HG03565 (cell line): ENCODE results near the gene CNTRL.
"Not testable (repeated sequence)": the region's sequence is repeated elsewhere in the genome, so short reads cannot be mapped to it uniquely, and the experiment has no call there.

ENCODE experiments used
- ATAC-seq: cut with Tn5 transposase; IDR thresholded peaks from one replicate; pipeline ENCODE4 v1.9.1; 2021; ENCODE audit warnings: mild to moderate bottlenecking, moderate library complexity; ENCODE audit not compliant: unreplicated experiment

Gene CNTRL

DNA sequence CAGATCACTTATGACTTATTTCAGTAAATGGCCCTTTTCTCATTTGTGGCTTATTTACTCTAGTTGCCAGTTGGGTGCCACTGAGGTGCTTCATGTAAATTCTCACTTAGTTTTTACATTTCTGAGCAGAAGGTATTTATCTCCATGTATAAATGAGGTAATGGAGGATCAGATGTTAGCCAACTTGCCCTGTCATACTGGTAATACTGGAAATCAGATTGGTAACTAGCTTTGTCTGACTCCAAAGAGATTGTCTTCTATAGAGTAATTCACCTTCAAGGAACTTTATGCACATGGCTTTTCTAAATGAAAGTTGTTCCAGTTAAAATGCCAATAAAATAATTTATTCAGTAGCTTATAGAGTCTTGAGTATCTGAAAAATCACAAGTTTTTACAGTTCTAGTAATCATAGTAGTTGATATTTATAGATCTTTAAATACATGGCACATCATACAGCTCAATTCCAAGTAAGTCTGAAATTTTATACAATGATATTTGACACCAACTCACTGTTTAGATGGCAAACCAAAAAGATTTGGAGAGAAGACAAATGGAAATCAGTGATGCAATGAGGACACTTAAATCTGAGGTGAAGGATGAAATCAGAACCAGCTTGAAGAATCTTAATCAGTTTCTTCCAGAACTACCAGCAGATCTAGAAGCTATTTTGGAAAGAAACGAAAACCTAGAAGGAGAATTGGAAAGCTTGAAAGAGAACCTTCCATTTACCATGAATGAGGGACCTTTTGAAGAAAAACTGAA, 98.2 kb downstream of the CNTRL start:
- no peak for ATAC-seq

DNA sequence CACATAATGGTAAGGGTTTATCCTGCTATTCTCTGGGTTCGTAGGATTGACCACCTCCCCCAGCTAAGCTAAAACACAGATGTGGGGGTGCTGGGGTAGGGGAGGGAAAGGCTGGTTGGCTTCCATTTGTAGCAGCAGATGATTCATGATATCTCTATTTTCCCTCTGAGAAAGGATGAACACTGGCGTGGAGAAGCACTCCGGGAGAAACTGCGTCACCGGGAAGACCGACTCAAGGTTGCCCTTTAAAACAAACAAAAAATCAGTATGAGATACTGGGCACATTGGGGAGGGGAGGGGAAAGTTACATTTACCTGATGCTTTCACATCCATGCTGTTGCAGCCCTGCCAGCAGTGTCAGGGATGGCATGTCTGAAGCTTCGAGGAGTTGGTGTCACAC, 98.7 kb downstream of the CNTRL start:
- ATAC-seq, result no peak

DNA sequence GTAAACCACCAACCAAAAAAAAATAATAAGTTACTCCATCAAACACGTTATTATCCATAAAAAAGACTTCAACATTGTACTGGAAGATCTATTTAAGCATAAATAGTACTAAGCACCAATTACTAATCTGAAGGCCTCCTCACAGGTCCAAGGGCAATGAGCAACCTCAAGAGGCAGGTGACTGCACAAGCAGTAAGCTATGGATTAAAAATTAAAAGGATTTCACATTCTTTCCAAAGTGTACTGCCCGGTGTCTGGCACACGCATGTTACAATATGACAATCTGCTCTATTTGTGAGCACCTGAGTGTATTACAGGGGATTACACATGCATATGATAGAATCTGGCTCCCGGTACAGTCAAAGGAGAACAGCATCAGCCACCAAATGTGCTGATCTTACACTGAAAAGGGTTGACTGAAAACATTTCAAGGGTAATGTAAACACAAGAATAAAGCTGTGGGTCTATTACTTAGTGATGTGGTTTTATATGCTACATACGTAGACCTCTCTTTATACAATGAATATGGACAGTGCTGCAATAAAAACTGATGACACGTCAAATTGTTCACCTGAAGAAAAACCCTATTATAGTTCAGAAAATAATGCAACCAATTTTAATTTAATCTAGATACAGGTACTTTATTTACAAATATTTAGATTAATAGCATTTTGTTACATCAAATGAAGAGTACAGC, 104.1 kb downstream of the CNTRL start:
- no peak for ATAC-seq

DNA sequence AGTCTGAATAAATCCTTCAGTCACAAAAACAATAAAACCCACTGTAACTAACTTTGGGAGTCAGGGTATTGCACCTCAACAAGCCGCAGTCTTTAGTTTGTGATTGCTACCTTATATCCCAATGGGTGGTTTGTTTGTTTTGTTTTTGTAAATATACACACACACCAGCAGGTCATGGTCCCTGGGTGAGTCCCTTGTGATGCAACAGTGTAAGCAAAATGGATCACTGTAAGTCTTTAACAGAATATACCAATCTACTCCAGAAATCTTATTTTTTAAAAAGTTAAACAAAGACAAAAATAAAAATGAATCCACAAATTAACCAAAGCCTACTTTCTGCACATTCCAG, 104.6 kb downstream of the CNTRL start:
- ATAC-seq, result not testable (repeated sequence)

DNA sequence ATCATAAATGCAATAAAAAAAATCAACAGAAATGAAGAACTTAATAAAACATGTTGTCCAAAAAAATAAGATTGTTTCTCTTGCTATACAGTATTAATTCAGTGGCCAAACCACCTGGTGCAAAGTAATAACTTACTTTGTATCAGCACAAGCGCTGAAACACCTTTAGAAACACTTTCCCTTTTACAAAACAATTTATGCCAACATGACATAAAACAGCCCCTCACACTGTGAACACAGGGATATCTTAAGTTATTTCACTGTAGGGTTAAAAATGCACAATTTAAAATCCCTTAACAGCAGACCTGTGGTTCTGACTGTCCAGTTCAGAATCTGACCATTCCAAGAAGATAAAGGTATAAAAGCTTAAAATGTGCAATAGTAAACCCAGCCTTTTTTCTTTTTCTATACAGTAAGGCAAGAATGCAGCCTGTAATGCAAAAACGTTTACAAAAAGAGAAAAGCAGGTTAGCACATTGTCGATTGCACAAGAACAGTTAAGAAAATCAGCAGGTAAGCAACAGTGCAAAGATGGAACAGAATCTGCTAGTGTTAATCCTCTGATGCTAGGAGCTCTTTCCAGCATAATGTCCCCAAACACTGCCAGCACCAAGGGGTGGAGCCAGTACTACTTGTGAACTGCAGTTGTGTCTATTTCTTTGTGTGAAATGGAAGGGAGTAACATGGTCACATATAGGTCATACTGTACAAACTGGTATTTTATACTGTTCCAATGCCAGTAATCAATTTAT, 105.4 kb downstream of the CNTRL start:
- no peak for ATAC-seq

DNA sequence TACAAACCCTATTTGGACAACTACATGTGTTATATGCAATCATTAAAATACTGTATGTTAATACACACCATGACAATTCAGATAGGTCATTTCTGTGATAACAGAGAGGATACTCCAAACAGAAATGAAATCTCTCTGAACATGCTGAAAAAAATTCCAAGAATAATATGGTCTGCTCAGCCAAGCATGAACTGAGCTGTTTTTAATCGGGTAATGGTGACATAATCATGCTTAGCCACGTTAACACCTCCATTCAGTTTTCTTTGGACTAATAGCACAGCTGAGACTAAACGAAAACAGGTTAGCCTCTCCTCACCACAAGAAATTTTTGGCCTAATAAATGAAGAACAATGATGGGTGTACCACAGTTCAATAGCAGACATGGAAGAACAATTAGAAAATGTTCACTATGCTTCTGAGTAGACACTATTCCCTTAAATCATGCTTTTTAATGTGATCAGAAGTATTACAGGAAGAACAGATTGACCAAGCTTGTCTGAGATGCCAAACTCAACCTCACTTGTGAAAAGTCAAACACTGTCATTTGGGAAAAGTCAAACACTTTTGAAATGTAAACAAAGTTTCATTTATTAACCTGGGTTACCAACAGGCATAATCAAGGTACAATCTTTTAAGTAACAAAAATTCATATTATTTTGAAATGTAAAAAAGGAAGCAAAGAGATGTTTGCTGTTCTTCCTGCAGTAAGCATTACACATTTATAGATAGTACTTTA, 107.5 kb downstream of the CNTRL start:
- no peak for ATAC-seq

DNA sequence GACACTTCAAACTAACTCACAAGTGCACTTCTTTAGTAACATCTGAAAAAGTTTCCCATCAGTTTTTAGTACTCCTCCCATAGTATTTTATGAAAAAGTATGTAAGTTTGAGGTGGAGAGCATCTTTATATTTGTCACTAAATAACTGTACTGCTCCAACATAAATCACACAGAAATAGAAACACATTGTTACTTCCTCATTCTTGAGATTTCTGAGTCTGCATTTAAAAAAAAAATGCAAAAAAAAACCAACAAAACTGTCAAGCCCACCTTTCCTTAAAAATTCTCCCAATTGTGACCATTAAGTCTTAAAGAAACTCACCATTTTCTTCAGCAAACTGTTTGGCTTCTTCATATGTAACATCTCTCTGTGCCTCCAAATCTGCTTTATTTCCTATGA, 108.2 kb downstream of the CNTRL start:
- ATAC-seq, result no peak

DNA sequence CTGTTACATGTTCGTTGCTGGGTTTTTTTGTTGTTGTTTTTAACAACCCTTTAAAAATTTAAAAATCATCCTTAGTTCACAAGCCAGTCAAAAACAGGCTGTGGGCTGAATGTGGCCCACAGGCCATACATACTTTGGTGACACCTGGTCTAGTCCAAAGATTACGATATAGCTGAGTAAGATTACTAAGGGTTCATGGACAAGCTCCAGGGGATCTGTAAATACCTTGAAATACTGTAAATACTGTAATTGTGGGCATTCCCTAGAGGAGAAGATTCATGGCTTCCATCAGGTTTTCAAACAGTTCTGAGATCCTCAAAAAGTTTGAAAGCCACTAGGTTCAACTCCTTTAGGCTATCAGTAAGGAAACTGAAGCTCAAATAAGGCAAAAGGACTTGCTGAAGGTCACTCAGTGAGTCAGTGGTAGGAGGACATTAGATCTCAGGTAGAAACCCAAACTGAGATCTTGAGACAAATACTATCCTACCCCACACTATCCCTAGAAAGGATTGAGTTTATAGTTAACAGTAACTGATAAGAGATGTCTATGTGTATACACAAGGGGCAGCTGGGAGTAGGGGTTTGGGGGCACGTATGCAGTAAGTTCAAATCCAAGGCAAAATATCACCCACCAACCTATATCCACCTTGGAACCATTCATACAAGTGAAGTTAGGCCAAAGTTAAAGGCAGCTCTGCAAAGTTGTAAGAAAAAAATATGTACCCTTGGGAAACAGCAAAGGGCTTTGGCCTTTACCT, 109.1 kb downstream of the CNTRL start:
- no peak for ATAC-seq

DNA sequence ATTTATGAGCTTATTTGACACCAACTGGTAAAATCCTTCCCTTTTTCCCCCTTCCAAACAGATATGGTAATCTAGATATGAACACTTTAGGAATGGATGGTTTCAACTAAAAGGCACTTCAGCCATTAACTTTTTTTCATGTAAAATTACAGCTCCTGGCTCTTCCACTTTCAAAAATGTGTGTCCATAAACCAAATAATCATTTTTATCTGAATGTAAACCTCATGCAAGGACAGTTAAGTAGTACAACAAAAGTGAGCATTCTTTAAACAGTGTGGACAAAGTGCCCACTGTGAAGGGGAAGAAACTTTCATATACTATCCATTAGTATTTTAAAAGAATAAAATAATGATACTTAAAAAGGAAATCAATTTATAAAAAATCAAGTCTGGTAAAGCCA, 109.7 kb downstream of the CNTRL start:
- no peak for ATAC-seq

DNA sequence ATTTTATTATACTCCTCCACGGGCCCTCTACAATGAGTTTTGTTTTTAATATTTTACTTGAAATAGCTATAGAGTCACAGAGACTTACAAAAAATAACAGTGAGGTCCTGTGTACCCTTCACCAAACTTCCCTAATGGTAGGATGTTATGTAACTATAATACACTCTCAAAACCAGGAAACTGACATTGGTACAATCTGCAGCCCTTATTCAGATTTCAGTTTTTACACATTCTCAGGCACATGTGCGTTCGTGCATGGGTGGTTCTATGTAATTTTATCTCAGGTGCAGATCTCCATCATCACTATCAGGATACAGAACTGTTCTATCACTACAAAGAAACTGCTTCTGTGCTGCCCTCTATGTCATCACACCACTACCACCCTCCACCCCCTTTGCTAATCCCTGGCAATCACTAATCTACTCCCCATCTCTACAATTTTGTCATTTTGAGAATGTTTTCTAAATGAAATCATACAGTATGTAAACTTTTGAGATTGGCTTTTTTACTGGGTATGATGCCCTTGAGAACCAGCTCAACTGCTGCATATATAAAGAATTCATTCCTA, 110.5 kb downstream of the CNTRL start:
- ATAC-seq, result no peak

DNA sequence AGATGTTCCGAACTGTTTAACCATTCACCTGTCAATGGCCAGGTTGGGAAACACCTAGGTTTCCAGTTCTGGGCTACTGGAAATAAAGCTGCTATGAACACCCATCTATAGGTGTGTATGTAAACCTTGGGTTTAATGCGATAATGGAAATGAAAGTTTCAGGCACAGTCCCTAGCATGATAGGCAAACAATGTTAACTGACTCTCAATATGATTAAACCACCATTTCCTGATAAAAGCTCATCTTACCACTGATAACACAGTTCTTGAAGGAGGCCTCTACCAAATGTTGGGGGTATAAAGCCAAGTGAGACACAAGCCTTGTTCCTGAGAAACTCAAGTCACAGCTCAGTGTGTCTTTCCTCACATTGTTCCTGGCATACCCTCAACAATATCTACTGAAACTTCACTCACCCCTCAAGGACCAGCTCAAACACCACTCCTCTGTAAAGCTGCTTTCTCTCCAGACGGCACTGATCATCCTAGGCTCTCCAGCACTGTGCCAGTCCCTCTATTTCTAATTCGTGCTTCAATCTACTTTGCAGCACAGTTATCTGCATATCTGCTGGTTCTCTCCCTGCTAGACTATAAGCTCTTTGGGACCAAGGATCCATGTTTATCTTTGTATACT, 111.1 kb downstream of the CNTRL start:
- no peak for ATAC-seq

DNA sequence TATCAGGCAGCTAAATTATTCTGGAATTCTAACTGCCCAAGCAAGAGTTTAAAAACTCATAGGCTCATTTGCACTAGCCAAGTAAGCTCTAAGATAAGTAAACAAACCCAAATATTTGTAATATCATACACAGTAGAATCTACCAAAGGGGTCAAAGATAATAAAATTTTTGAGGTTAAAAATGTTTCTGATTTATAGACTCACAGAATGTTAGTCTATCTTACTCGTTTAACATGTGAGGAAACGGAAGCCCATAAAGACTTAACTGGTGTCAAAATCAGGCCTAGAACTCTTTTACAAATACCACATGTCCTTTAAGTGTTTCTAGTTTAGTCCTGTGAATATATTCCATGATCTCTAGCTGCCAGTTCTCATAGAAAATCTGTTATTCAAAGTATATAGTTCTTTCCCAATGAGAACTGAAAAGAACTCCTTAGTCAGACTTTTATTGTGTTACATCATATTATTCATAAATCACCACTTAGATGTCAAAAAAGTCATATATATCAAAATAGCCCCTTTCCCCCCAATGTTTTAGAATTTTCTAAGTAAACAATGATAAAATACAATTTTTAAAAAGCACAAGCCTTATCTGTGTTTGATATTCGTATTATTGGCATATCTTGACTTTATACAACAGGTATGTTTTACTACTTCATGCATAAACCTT, 113.0 kb downstream of the CNTRL start:
- ATAC-seq, result no peak

DNA sequence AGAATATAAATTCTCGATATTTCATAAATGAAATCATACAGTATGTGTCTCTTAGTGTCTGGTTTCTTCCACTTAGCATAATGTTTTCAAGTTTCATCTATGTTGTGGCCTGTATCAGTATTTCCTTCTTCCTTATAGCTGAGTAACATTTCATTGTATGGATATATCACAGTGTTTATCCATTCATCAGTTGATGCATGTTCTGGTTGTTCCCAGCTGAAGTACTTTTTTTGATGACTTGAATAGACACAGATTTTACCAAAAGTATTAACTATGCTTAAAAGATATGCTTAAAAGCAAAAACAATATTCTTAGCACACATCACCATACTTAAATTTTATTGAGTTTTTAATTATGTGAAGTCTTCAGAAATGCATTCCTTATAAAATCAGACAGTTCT, 114.3 kb downstream of the CNTRL start:
- ATAC-seq, result no peak

DNA sequence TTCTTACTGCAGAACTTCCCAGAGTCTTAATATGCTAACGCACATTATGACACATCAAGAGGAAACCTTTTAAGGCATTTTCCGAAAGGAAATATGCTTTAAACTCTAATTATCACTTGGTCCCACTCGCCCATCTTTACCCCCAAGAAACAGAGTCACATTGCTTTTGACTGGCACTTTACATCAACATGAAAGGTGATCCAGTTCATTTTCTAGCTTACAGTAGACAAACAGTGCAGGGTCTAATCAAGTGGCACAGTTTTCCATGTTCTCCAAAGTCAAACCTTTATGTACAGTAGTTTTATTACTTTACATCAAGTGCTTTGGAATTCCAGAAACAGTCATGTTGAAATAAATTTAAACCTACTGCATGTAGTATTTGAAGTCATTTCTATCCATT, 114.9 kb downstream of the CNTRL start:
- no peak for ATAC-seq

DNA sequence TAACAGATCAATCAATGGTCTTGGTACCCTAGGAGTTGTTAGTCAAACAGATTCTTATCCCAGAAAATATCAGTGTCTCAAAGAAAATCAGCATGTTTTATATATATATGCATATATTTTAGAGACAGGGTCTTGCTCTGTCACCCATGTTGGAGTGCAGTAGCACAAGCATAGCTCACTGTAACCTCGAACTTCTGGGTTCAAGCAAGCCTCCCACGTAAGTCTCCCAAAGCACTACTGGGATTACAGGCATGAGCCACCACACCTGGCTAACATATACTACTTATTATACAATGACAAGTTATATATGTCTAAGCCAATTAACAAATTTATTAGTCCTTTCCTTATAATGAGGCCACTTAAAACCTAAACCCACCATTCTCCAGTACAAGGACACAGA, 116.5 kb downstream of the CNTRL start:
- no peak for ATAC-seq

DNA sequence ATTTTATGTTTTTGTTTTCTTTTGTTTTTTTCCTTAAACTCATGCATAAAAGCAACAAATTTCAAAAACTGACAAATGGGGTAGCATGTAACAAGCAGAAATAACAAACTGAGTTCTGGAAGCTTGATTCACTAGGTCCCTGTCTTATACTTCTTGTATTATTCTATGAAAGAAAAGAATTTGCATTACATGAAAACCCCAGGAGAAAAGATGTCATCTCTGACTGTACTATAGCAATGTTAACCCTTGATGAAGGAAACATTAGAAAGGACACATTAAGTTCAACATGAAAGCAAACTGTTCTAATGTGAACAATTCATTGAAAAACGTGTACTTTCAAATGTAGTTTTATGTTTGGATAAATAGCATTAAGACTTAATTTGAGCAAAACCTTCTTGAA, 117.8 kb downstream of the CNTRL start:
- no peak for ATAC-seq

DNA sequence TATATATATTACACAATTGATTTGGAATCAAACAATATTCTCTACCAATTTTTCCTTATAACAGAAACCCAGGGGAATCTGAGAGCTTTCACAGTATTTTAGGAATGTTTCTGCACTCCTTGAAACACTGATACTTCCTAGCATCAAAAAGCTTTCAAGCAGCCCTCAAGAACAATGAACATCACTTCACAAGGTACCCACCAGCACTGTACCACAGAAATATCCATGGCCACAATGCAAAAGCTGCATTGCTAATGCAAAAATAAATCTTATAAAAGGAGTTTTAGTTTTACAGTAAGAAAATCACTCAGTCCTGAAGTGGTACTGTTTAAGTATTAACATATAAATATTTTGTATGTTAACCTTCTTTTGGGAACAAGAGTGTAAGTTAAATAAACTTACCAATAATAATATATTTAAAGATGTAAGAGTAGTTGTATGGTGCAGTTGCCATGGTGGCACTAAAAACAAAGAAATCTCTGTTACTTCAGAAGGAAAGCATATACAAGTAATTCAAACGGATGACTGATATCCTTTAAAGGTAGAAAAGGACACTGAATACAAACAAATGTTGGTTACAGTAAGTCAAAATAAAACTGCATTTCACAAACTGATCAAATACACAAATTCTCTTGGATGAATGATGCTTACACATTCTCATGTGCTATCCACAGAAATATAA, 118.3 kb downstream of the CNTRL start:
- no peak for ATAC-seq

DNA sequence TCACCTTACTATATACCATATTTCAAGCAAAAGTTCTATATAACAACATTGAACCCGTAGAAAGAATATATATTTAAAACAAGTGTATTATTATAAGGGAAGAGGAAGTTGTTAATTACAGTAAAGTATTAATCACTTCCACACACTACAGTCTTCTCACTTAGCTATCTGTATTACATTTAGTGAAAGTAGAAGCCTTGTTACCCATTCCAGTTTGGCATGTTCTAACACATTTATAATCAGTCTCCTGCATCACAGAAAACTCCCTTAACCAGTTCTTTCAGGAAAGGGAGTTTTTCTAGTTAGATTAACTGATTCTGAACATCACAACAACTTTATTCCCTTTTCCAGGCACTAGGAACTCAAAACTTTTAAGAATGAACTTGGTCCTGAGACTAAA, 120.0 kb downstream of the CNTRL start:
- no peak for ATAC-seq

DNA sequence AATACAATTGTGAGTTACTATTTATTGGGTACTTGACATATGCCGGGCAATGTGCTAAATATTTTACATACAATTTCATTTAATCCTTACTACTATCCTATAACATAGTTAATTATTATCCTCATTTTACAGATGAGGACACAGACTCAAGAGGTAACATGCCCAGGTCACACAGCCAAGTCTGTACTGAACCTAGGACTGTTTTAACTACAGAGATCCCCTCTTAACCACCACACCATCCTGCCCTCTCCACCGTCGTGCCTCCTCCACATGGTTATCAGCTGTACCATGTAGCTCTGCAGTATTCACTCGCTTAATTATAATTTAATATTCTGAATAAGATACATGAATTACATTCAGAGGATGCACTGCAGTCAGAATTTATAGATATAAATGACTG, 121.6 kb downstream of the CNTRL start:
- ATAC-seq, result no peak
